ENCODE results near the gene PPM1L.

- TF ChIP-seq, protein P1, sequence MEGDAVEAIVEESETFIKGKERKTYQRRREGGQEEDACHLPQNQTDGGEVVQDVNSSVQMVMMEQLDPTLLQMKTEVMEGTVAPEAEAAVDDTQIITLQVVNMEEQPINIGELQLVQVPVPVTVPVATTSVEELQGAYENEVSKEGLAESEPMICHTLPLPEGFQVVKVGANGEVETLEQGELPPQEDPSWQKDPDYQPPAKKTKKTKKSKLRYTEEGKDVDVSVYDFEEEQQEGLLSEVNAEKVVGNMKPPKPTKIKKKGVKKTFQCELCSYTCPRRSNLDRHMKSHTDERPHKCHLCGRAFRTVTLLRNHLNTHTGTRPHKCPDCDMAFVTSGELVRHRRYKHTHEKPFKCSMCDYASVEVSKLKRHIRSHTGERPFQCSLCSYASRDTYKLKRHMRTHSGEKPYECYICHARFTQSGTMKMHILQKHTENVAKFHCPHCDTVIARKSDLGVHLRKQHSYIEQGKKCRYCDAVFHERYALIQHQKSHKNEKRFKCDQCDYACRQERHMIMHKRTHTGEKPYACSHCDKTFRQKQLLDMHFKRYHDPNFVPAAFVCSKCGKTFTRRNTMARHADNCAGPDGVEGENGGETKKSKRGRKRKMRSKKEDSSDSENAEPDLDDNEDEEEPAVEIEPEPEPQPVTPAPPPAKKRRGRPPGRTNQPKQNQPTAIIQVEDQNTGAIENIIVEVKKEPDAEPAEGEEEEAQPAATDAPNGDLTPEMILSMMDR (IDR thresholded peaks at IDR 0.05) = no peak
- TF ChIP-seq POLR2AphosphoS5 (IDR thresholded peaks at IDR 0.05) = no peak
Measured at GRCh38 chr3:160765211-160765610, 9.2 kb downstream of the PPM1L start.

All from suprapubic skin (tissue), 3 donors.